GM18907 (cell line): Measurements from ENCODE around the gene STIL.
A peak's percentile ranks its signal among the peaks of the same experiment; 100 is the strongest.
"Not testable (repeated sequence)": the region's sequence is repeated elsewhere in the genome, so short reads cannot be mapped to it uniquely, and the experiment has no call there.

Experiments used
- ATAC-seq: cut with Tn5 transposase; IDR thresholded peaks from one replicate; pipeline ENCODE4 v1.9.1; 2021; ENCODE audit warnings: mild to moderate bottlenecking, moderate library complexity; ENCODE audit not compliant: unreplicated experiment

STIL gene

GRCh38 chr1:47323599-47324031 is 9.7 kb upstream of the STIL start:
- ATAC-seq: no peak

DNA sequence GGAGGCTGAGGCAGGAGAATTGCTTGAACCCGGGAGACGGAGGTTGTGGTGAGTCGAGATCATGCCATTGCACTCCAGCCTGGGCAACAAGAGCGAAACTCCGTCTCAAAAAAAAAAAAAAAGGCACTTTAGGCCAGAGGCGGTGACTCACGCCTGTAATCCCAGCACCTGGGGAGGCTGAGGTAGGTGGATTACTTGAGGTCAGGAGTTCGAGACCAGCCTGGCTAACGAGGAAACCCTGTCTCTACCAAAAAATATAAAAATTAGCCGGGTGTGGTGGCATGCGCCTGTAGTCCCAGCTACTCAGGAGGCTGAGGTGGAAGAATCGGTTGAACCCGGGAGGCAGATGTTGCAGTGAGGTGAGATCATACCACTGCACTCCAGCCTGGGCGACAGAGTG is 6.0 kb upstream of the STIL start:
- not testable (repeated sequence) for ATAC-seq

DNA sequence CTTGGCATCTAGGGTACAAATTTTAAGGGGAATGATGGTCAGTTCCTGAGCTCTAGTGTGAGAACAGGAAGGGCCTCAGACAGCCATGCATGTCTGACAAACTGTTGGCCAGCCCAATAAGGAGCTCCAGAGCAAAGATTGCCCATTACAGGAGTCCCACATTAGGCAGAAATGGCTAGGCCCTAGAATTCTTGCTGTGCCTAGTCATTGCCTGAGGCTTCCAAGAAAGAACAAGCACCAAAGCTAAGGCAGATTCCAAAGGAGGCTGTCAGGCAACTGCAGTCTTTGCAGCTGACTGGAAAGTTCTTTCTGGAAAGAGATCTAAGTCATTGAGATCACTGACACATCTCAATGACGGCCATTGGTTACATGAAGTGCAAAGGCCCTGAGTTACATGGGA is 3.9 kb upstream of the STIL start:
- no peak for ATAC-seq

GRCh38 chr1:47309427-47309826 is 4.5 kb downstream of the STIL start:
- ATAC-seq: no peak

DNA sequence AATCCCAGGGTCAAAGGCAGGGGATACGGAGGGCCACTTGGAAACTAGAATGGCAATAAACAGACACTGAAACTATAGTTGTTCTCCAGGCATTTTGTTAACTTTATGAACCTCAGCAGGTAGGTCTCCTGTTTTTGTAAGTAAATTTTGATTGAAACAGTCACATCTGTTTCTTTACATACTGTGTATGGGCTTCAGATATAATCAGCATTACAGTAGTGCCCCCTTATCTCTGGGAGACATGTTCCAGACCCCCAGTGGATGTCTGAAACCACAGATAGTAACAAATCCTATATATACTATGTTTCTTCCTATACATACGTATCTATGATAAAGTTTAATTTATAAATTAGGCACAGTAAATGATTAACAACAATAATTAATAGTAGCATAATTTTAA is 11.5 kb downstream of the STIL start:
- ATAC-seq: no peak

GRCh38 chr1:47298025-47298699 is 15.8 kb downstream of the STIL start:
- no peak for ATAC-seq

DNA sequence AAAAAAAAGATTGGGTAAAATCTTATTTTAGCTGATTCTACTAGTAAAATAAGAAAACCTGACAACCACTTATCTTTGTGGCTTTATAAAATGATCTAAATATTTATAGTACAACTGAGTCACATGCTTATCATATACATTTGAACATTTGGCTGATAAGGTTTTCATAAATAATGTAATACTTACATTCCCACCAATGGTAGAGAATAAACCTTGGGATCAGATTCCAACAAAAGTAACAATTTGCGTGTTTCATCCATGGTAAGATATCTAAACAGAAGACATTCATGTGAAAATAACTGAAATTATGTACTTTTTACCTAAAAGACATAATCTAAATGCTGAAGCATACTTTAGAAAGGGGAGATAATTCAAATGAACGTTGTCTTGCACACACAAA is 18.4 kb downstream of the STIL start:
- ATAC-seq: no peak

DNA sequence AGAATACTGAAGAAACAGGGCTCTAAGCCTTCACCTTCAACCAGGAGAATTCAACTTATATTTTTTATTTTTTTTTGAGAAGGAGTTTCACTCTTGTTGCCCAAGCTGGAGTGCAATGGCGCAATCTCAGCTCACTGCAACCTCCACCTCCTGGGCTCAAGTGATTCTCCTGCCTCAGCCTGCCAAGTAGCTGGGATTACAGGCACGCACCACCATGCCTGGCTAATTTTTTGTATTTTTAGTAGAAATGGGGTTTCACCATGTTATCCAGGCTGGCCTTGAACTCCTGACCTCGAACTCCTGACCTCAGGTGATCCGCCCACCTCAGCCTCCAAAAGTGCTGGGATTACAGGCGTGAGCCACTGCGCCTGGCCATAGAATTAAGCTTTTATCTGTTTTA is 19.1 kb downstream of the STIL start:
- ATAC-seq: not testable (repeated sequence)

DNA sequence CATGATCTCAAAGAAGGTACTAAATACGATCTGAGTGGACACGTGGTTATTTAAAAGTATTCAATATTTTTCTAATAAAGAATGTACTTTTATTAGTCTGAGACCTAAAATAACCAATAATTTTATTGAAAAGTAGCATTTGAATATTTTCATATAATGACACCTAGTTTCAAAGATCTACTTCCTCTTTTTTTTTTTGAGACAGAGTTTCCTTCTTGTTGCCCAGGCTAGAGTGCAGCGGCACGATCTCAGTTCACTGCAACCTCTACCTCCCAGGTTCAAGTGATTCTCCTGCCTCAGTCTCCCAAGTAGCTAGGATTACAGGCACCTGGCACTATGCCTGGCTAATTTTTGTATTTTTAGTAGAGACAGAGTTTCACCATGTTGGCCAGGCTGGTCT is 25.8 kb downstream of the STIL start:
- ATAC-seq: not testable (repeated sequence)

DNA sequence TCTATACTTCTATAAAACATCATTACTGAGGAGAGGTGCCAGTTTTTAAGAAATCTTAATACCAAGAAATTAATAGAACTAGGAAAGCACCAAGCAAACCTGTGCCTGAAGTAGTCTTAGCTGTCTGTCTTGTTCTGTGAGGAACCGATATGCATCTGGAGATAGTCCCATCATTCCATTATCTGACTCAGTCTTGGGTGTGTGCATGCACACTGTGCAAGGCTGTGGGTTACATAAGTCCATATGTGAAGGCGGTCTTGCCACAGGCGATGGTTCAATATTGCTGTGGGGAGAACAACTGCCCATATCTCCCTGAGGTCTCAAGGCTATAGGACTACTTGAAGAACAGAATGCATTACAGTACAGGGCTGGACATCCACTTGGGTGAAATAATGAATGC is 33.8 kb downstream of the STIL start:
- no peak for ATAC-seq

DNA sequence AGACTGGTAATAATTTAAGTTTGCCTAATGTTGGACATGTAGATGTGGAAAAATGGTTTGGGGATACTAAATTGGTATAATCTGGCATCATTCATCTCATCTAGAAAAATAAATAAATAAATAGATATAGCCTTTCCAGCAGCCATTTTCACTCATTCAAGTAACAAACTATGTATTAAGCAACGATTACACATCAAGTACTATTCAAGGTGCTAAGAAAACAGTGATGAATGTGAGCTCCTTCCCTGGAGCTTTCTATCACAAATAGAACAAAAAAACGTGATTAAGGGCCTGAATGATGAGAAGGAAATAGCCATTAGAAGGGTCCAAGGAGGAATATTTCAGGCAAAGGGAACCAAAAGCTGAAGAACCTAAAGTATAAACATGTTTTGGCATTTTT is 37.1 kb downstream of the STIL start:
- ATAC-seq: no peak

DNA sequence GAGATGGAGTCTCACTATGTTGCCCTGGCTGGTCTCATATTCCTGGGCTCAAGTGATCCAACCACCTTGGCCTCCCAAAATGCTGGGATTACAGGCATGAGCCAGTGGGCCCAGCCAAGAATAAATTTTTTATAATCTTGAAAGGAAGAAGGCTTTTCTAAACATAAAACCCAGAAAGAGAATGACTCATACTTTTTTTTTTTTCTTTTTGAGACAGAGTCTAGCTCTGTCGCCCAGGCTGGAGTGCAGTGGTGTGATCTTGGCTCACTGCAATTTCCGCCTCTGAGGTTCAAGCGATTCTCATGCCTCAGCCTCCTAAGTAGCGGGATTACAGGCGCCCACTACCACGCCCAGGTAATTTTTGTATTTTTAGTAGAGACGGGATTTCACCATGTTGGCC is 38.1 kb downstream of the STIL start:
- ATAC-seq: not testable (repeated sequence)

GRCh38 chr1:47265529-47265928 is 48.4 kb downstream of the STIL start:
- ATAC-seq: not testable (repeated sequence)

- ATAC-seq: peak; percentile 70
These were observed 51.0 kb downstream of the STIL start for GRCh38 chr1:47262787-47263413.

DNA sequence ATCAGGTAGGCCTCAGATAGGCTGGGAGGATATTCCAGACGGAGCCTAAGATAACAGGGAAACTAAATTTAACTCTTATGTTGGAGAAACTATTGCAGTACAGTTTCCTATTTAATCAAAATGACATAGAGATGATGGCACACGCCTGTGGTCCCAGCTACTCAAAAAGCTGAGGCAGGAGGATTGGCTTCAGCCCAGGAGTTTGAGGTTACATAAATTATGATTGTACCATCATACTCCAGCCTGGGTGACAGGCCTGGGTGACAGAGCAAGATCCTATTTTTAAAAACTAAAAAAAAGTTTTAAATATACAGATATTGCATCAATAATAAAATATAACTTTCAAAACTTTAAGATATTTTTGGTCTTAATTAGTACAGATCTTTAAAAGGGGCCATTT is 56.7 kb downstream of the STIL start:
- ATAC-seq: no peak

DNA sequence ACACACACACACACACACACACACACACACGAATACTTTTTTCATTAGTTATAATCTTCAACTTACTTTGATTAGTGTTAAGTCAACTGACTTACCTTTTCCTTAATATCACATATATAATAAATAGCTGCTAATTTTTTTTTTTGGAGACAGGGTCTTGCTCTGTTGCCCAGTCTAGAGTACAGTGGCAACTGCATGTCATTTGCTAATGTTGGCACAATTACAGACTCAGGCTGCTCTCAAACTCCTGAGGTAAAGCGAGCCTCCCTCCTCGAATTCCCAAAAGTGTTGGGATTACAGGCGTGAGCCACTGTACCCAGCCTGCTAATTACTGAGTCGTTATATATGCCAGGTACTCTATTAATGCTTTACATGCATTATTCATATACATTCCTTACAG is 61.2 kb downstream of the STIL start:
- ATAC-seq: no peak

DNA sequence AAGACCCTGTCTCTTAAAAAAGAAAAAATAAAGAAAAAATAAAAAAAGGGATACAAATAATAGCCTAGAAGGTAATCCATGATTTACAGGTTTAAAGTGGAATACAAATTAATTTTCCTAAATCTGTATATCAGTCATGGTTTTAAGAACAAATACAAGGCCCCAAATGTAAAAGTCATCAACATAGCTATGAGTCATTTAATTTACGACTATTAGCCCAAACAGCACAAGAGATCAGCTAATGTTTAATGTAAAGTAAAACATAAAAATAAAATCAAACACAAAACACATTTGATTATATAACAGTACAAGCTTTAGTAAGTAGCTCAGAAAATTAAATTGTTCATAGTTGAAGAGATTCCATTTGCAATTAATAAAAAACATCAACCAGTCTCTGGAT is 61.6 kb downstream of the STIL start:
- no peak for ATAC-seq

DNA sequence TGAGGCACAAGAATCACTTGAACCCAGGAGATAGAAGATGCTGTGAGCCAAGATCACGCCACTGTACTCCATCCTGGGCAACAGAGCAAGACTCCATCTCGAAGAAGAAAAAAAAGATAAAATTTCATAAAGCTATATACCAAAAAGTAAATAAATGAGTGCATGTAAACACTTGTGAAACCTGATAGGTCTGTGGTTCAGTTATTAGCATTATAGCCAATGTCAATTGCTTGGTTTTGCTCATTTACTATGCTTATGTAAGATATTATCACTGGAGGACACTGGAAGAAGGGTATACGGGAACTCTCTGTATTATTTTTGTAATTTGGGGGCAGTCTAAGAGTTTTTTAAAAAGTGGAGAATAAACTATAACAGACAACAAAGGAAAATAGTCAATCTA is 64.2 kb downstream of the STIL start:
- no peak for ATAC-seq

GRCh38 chr1:47244339-47244862 is 69.5 kb downstream of the STIL start:
- no peak for ATAC-seq

DNA sequence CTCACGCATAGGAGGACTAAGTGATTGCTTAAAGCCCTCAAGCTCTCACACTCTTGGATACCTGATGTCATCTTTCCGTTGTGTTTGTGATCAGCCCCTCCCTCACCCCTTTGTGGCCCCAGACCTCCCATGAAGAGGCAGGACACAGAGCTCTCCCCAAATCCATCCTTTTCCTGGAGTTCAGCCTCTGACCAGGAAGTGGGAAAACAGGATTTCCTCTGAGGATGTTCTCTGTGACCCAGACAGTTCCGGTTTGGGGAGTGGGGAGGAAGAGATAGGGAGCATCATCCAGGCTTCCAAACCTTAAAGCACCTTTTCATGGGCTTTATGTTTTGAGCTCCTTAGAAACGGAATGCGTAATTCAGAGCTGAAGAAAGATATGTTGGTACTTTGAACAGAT is 70.0 kb downstream of the STIL start:
- no peak for ATAC-seq

DNA sequence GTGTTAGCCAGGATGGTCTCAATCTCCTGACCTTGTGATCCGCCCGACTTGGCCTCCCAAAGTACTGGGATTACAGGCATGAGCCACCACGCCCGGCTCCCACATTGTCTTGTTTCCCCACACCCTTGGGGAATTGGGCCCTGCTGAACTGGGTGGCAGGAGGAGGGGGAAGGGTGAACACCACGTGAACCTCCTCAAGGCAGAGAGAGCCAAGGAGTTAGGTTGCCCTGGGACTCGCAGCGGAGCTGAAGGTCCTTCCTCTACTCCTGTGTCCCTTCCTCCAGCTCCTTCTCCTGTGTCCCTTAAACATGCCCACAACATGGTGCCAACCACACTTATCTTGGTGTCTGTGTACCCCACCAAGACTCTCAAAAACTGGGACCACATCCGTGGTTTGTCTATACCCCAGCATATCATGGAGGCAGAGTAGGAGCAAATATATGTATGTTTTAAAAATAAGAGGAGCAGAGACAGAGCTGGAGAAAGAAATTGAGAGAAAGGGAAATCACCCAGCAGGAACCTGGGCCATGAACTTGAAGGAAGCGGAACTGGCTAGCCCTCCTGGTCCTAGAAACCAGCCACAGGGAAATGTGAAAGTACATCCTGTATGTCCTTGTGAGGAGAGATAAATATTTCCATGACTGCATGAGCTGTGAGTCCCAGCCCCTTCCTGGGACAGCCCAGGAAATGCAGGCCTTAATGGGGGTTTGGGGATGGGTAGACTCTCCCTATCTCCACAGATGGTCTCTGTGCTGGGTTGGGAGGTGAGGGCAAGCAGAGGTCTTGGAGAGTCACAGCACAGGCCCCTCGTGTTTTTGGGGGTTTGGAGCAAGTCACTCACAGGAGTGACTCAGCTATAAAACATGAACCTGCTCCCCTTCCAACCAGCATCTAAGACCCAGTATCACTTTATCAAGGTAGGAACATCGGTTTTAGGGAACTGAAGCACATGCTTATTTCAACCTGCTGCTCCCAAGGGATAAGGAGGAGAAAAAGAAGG is 72.5 kb downstream of the STIL start:
- no peak for ATAC-seq
